HG03135 (cell line): ENCODE data around the gene CNNM4.
"Not testable (repeated sequence)": the region's sequence is repeated elsewhere in the genome, so short reads cannot be mapped to it uniquely, and the experiment has no call there.

Experiments
- ATAC-seq: cut with Tn5 transposase; IDR thresholded peaks from one replicate; pipeline ENCODE4 v1.9.1; 2021; ENCODE audit warnings: mild to moderate bottlenecking, moderate library complexity; ENCODE audit not compliant: unreplicated experiment

The CNNM4 gene

GRCh38 chr2:96788442-96789244 is 27.9 kb downstream of the CNNM4 start:
- ATAC-seq, result no peak

DNA sequence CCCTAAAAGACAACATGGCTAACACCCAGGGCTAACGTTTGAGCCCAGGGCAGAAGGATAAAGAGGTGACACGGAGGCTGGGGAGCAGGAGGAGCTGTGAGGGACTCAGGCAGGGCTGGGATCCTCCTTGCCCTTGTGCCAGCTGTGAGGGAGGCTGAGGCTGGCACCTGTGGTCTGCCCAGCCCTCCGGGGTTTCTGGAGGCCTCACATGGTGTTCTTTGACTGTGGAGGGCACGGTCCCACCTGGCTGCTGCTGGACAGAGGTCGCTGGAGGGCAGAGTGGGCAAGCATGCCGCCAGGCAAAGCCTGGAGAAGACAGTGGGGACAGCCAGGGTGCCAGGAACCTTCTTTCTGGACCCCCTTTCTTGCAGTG is 28.5 kb downstream of the CNNM4 start:
- ATAC-seq, result no peak

- ATAC-seq, result no peak
Measured at GRCh38 chr2:96792772-96793749, 32.4 kb downstream of the CNNM4 start.

DNA sequence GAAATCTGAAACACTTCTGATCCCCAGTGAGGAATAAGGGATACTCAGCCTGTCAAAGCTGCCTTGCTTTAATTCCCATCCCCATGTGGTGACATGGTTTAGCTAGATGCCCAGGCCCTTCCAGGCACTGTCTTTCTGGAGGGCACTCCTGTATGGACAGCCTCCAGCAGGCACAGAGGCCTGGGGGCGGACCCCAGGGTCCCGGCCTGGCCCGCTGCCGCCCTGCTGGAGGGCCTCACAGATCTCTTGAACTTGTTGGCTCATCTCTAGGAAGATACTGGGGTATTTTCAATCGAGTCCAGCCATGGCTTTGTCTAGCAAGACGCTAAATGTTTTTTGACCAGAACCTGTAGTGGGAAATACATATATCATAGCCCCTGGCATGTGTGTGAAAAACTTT is 34.4 kb downstream of the CNNM4 start:
- ATAC-seq, result no peak

DNA sequence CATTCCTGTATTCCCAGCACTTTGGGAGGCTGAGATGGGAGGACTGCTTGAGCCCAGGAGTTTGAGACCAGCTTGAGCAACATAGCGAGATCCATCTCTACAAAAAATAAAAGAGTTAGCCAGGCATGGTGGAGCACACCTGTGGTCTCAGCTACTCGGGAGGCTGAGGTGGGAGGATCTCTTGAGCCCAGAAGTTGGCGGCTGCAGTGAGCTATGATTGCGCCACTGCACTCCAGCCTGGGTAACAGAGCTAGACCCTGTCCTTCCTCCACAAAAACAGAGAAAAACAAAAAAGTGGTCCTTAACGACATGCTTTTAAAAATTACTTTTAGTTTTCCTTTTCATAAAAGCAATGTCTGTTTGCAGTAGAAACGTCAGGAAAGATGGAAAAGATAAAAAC is 35.8 kb downstream of the CNNM4 start:
- not testable (repeated sequence) for ATAC-seq

- ATAC-seq, result no peak
Measured at GRCh38 chr2:96797066-96797625, 36.4 kb downstream of the CNNM4 start.

DNA sequence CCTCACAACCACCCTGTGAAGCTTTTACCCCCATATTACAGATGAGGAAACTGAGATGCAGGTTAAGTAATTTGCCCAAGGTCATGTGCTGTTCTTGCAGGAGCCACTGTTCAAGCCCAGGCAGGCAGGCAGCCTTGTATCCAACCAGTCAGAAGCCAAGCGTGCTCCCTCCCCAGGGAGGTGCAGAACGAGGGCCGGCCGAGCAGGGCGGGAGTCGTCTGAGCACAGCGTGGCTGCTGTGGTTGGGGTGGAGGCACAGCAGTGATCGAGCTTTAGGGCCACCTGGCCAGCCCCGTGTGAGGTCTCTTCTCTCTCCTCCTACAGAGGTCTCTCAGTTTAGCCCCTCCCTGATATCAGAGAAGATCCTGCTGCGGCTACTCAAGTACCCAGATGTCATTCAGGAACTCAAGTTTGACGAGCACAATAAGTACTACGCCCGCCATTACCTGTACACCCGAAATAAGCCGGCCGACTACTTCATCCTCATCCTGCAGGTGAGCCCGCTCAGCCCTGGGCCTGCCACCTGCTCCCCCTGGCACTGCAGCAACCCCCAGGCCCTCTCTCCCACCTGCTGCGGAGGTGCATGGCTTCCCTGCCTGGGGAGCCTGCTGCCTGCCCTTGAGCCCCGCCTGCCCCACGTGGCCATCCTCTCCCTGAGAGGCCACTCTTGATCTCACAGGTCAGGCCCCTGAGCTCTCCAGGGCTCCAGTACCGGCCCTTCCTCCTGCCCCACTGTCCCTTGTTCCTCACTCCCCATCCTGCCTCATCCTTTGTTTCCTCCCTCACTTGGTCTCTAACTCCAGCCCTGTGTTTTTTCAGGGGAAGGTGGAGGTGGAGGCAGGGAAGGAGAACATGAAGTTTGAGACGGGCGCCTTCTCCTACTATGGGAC is 38.3 kb downstream of the CNNM4 start:
- ATAC-seq, result no peak

GRCh38 chr2:96799623-96799935 is 38.9 kb downstream of the CNNM4 start:
- ATAC-seq, result no peak

- ATAC-seq, result peak; percentile 26
Measured at GRCh38 chr2:96800061-96801004, 39.6 kb downstream of the CNNM4 start.

GRCh38 chr2:96801005-96801785 is 40.5 kb downstream of the CNNM4 start:
- ATAC-seq, result peak; percentile 86

GRCh38 chr2:96801786-96802595 is 41.3 kb downstream of the CNNM4 start:
- ATAC-seq, result no peak

DNA sequence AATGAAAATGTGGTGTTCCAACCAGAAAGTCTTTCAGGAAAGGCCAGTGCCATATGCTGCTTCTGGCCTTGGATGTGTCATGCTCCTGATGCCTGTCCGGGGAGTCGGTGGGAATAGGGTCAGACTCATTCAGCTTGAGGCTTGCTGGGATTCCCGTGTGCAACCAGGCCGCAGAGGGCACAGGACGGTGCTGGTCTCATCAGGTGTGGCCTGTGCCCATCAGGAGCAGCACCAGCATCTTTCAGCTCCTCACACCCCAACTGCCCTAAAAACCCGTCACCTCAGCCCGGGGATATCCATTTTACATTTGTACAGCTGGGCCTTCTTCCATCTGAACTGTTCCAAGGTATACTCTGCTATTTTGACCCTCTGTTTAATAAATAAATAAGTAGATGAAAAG is 42.0 kb downstream of the CNNM4 start:
- ATAC-seq, result no peak

DNA sequence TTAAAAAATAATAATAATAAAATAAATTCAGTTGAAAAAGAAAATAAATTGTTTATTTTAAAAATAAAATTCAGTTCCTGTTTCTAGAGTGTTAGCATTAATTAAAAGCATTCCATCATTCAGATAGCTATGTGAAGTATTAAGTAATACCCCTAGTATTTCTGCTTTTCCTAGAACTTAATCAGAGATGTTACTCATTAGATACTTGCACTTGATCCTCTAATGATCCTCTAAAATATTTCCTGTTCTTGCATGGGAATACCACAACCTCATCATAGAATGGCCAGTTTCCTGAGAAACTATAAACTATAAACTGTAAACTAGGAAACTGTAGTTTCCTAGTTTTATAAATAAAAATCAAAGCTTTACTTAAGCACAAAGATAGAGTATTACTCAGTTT is 44.3 kb downstream of the CNNM4 start:
- no peak for ATAC-seq

DNA sequence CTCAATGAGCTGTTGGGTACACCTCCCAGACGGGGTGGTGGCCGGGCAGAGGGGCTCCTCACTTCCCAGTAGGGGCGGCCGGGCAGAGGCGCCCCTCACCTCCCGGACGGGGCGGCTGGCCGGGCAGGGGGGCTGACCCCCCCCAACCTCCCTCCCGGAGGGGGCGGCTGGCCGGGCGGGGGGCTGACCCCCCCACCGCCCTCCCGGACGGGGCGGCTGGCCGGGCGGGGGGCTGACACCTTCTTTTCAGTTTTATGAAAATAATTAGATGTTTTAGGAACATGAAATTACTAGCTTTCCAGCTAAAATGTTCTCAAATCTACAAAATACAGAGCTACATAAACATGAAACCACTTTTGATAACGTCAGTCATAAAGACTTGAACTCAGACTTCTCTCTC is 45.2 kb downstream of the CNNM4 start:
- not testable (repeated sequence) for ATAC-seq

GRCh38 chr2:96806468-96807126 is 45.9 kb downstream of the CNNM4 start:
- ATAC-seq, result peak; percentile 56

DNA sequence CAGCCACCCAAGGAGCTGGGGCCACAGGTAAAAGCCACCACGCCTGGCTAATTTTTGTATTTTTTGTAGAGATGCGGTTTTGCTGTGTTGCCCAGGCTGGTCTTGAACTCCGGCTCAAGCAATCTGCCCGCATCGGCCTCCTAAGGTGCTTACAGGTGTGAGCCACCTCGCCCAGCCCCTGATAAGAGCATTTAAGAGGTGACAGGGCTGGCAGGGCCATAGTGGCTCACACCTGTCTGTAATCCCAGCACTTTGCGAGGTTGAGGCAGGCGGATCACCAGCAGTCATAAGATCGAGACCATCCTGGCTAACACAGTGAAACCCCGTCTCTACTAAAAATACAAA is 46.4 kb downstream of the CNNM4 start:
- ATAC-seq, result peak; percentile 7

DNA sequence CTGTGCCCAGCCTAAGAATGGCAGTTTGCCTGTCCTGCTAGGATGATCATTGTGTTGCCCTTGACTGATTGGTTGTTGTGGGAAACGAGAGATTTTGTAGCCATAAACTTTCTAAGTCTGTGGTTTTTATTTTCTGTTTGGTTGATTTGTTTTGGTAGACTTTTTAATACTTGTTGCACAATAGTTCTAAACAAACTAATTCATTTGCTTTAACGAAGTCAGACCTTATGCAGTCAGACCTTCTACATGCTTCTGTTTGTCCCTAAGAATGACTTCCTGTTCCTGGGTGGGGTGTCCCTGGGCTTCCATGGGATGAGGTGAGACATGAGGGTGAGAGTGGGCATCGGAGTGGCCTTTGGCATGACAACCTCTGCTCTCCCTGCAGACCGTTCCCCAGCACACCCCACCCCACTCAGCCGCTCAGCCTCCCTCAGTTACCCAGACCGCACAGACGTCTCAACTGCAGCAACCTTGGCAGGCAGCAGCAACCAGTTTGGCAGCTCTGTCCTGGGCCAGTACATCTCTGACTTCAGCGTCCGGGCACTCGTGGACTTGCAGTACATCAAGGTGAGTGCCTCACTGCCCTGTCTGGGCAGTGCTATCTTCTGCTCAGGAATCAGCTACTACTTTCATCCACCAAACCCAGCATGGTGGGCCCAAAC is 47.6 kb downstream of the CNNM4 start:
- ATAC-seq, result no peak
